GM21576 (cell line): ENCODE results near the gene NHSL1.

Source experiments
- ATAC-seq: cut with Tn5 transposase; IDR thresholded peaks from one replicate; pipeline ENCODE4 v1.9.1; 2021; ENCODE audit warnings: mild to moderate bottlenecking, moderate library complexity; ENCODE audit not compliant: unreplicated experiment

NHSL1 gene

DNA sequence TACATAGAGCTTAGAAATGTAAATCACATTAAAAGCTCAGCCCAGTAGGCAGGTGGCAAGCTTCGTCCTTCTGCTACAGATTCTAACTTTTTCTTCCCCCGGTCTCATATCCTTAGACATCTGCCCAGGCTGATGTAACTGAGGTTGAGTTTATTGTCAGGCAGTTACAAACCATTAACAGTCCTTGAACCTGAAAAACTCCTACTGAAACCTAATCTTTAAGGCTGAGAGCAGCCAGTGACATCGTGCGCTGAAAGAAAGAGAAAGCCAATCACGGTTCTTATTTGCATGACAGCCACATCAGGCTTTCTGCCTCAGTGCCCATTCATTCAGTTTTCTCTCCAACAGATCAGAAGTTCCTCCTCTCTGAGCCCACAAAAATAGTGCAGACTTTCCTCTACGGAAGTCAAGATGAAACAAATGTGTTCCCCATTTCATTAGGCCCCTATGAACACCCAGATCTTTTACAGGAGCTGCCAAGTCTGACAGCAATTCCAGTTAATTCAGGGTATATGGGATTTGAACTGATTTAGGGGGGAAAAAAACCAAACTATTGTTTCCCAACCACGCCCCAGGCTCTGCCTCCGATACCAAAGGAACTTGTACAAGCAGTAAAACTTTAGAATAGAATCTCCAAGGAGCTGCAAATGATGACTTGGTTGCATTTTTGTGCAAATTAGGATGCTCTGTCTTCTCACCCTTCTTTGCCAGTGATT is at the start of gene NHSL1:
NHSL1 (minus strand) TSS at position 192 of the 716 bp plus-strand sequence. CDS start 204 bp downstream, outside the sequence.
- peak; percentile 94 for ATAC-seq

- no peak for ATAC-seq
Observed at GRCh38 chr6:138546733-138547185, 47.5 kb upstream of the NHSL1 start.

GRCh38 chr6:138545621-138545980 is 46.3 kb upstream of the NHSL1 start:
- ATAC-seq, result no peak

GRCh38 chr6:138544501-138544900 is 45.2 kb upstream of the NHSL1 start:
- no peak for ATAC-seq

- no peak for ATAC-seq
Observed at GRCh38 chr6:138543657-138544056, 44.4 kb upstream of the NHSL1 start.

DNA sequence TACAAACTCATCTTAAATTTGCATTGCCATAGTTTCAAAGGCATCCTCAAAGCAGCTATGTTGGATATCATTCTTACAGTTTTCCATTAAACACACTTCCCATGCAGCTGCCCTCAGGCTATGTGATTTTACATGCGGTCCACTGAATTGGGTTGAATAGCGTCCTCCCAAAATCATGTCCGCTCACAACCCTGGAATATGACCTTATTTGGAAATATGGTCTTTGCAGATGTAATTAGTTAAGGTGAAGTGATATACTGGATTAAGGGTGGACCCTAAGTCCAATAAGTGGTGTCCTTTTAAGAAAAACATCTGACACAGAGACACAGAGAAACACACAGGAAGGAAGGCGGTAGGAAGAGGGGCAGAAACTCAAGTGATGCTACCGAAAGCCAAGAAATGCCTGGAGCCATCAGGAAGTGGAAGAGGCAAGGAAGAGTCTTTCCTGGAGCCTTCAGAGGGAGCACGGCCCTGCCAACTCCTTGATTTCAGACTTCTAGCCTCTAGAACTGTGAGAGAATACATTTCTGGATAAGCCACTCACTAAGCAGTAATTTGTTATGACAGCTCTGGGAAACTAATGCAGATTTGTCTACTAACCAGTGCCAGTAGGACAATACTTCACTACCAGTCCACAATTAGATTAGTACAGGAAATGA is 42.7 kb upstream of the NHSL1 start:
- ATAC-seq, result no peak

DNA sequence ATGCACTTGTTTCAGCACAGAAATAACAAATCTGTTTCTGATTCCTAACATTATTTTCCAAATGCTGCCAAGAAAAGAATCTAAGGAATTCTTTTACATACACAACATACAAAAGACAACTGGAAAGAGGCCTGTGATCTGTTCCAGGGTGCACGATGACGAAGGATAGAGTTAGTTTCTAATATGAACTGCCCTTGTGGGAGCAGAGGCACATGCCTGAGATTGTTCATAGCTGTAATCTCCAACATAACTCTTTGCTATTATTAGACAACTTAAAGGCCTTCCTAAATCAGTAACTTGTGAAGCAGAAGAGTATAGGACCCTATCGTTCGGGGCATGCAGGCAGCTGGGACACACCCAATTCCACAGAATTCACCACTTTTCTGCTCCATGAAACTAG is 41.2 kb upstream of the NHSL1 start:
- ATAC-seq, result no peak

- ATAC-seq, result no peak
Observed at GRCh38 chr6:138539876-138540275, 40.6 kb upstream of the NHSL1 start.

- no peak for ATAC-seq
Observed at GRCh38 chr6:138538390-138539031, 39.2 kb upstream of the NHSL1 start.

- ATAC-seq, result no peak
Observed at GRCh38 chr6:138537106-138537505, 37.8 kb upstream of the NHSL1 start.

DNA sequence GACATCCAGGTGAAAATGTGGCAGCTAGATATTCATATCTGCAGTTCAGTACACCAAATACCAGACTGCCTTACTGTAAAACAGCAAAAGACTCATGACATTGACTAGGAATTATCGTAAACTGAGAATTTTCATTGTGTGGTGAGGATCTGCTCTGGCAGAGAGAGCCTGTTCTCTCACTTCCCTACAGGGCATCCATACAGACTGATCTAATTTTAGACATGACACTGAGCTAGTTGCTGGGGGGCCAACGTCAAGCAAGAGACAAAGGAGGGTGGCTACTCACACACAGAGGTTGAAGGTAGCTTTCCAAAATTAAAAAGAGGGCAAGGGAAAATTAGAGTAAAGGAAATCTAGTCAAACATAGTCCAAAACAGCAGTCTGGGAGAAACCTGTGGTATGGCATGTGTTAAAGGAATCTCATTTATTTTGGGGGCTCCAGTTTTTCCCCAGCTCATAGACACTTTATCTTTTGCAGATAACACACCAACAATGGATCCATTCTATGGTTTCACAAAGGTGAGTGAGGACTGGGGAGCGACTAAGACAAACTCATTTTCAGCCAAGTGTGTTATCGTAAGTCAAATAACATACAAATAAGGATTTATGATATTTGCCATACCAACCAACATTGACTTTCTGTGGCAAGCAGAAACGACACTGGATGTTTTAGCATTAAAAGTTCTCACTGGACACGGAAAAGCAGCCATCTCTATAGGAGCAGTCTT is 36.6 kb upstream of the NHSL1 start:
- no peak for ATAC-seq

DNA sequence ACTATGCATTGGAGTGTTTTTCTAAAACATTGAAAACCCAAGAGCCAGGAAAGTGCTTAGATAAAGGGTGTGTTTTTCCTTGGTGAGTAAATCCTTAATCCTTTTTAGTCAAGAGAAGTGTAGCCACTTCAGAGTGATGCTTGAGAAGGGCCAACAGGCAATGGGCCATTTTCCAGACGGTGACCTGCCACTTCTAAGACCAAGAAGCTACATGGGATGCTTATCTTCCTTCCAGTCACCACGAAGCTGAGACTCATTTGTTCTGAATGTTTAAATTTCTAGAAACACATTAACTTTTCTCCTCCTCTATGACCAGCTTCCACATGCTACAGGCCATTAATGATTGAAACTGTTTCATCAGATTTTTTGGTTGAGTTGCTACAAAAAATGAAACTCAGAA is 34.4 kb upstream of the NHSL1 start:
- no peak for ATAC-seq

DNA sequence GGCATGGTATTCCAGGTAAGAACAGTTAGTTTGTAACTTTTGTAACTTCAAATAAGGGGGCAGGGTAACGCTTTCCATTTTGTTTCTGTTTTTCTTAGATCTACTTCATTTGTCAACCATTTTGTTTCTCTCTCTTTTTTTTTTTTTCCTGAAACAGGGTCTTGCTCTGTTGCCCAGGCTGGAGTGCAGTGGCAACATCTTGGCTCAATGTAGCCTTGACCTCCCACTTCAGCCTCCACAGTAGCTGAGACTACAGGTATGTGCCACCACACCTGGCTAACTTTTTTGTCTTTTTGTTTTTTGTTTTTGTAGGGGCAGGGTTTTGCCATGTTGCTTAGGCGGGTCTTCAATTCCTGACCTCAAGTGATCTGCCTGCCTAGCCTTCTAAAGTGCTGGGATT is 32.1 kb upstream of the NHSL1 start:
- no peak for ATAC-seq

GRCh38 chr6:138529478-138529877 is 30.2 kb upstream of the NHSL1 start:
- ATAC-seq, result no peak

- ATAC-seq, result no peak
Observed at GRCh38 chr6:138528956-138529355, 29.7 kb upstream of the NHSL1 start.

DNA sequence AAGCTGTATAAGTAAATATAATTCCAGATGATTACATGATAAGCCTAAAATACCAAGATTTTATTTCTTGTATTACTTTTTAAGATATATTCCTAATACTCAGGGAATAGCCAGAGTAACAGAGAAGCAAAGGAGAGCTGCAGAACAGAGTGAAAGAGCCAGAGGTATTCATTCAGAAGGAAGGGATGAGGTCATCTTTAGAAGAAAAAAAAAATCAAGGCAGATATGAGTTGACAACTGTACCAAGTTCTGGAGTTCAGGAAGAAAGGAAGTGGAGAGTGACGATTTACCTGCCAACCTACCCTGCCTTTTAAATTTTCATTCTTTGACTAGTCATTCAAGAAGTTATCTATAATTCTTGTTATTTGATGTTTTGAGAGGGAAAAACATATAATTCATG is 28.8 kb upstream of the NHSL1 start:
- no peak for ATAC-seq

GRCh38 chr6:138527411-138528088 is 28.3 kb upstream of the NHSL1 start:
- ATAC-seq, result no peak

- ATAC-seq, result no peak
Observed at GRCh38 chr6:138526822-138527235, 27.5 kb upstream of the NHSL1 start.

DNA sequence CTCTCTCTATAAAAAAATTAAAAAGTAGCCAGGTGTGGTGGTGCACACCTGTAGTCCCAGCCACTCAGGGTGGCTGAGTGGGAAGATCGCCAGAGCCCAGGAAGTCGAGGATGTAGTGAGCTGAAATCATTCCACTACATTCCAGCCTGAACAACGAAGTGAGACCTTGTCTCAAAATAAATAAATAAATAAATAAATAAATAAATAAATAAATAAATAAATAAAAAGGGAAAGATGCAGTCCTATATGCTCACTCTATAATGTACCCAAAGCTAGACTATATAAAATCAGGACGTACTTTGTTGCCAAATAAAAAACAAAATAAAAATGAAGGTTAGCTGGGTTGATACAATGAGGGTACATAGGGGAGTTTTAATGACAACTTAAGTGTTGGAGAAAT is 26.1 kb upstream of the NHSL1 start:
- no peak for ATAC-seq

GRCh38 chr6:138524526-138524925 is 25.2 kb upstream of the NHSL1 start:
- ATAC-seq, result no peak
